ENCODE data around the gene MICU1. TPM values are rescaled to one million over a fixed set of nuclear protein-coding genes. Genes with fewer than 3 reads are reported as not detected.

The MICU1 gene
- total RNA-seq, 3 donors from 2014 or later, result 27.2 to 44.3 (median 33.9) TPM

GRCh38 chr10:72642318-72642717 lies 16.4 kb upstream of the MICU1 start:
- TF ChIP-seq CTCF (IDR thresholded peaks at IDR 0.05) (no peak), POLR2A (IDR thresholded peaks at IDR 0.05) (no peak), POLR2AphosphoS5 (IDR thresholded peaks at IDR 0.05) (no peak)
- H3K4me1 ChIP-seq, result no peaks in the 10 kb centered on the region
- H3K27ac ChIP-seq, result no peak overlapping the region
- intact Hi-C loops (cut with DNase I; ENCODE audit: low total_unique reads), result no loop called here
- no peaks in the 10 kb centered on the region for H3K9me3 ChIP-seq
- H3K27me3 ChIP-seq, result no peaks in the 10 kb centered on the region
- no peaks in the 10 kb centered on the region for H3K36me3 ChIP-seq
- no peak for DNase-seq (ENCODE audit: low spot score in 2 of 2)
- no peak overlapping the region for H3K4me3 ChIP-seq

DNA sequence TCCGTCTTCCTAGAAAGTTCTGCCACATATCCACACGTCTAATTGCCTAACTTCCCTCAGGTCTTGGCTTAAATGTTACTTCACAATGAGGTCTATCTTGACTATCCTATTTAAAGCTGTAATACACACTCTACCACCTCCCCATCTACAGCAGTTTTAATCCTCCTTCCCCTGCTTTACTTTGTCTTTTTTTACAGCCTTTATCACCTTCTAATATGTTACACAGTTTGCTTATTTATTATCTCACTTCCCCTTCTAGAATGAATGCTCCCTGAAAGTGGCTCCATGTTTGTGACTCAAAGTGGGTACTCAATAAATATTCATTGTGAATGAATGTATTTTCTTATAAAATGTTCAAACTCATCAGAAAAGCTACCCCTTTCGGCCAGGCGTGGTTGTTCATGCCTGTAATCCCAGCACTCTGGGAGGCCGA lies 13.6 kb upstream of the MICU1 start:
- TF ChIP-seq POLR2AphosphoS5 (IDR thresholded peaks at IDR 0.05) (no peak), CTCF (IDR thresholded peaks at IDR 0.05) (no peak), POLR2A (IDR thresholded peaks at IDR 0.05) (no peak)
- intact Hi-C loops (cut with DNase I; ENCODE audit: low total_unique reads), result no loop called here
- H3K27me3 ChIP-seq, result no peaks in the 10 kb centered on the region
- no peak for DNase-seq (ENCODE audit: low spot score in 2 of 2)
- H3K4me1 ChIP-seq, result no peaks in the 10 kb centered on the region
- H3K36me3 ChIP-seq, result no peaks in the 10 kb centered on the region
- no peaks in the 10 kb centered on the region for H3K9me3 ChIP-seq
- H3K4me3 ChIP-seq, result no peak overlapping the region
- no peak overlapping the region for H3K27ac ChIP-seq

DNA sequence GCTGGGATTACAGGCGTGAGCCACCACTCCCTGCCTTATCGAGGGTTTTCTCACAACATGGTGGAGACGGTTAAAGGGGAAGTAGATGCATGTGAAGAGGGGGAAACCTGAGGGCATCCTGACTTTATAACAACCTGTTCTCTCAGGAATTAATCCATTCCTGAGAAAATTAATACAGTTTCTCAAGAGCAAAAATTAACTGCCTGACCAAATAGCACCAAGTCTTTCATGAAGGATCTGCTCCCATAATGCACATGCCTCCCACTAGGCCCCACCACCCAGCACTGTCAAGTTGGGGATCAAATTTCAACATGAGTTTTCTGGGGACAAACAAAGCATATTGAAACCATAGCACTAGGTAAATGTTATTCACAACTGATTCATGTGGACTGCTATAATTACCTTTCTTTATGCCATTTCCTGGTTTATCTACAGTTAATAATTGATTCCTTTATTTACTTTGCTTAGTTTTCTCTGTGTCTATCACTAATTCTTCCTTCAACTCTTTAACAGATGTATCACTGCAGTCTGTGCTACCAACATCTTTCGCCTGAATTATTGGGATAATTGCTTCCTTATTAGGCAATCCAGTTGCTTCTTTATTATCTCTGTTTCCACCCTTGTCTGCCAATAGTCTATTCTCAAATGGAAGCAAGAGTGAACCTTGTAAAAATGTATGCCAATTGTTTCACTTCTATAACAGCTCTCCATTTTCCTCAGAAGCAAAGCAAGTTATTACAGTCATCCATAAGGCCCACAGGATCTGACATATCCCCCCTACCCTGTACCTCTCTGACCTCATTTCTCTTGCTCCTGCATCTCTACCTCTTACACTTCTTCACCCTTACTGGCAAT lies 12.9 kb upstream of the MICU1 start:
- intact Hi-C loops (cut with DNase I; ENCODE audit: low total_unique reads), result no loop called here
- no peaks in the 10 kb centered on the region for H3K27me3 ChIP-seq
- no peak overlapping the region for H3K27ac ChIP-seq
- H3K4me3 ChIP-seq, result no peak overlapping the region
- no peaks in the 10 kb centered on the region for H3K9me3 ChIP-seq
- DNase-seq (ENCODE audit: low spot score in 2 of 2), result no peak
- no peaks in the 10 kb centered on the region for H3K36me3 ChIP-seq
- TF ChIP-seq POLR2A (IDR thresholded peaks at IDR 0.05), result no peak
- no peak for TF ChIP-seq POLR2AphosphoS5 (IDR thresholded peaks at IDR 0.05)
- TF ChIP-seq CTCF (IDR thresholded peaks at IDR 0.05), result no peak
- no peaks in the 10 kb centered on the region for H3K4me1 ChIP-seq

GRCh38 chr10:72637398-72637857 lies 11.5 kb upstream of the MICU1 start:
- H3K27ac ChIP-seq, result no peak overlapping the region
- no peak for TF ChIP-seq POLR2AphosphoS5 (IDR thresholded peaks at IDR 0.05)
- TF ChIP-seq POLR2A (IDR thresholded peaks at IDR 0.05), result no peak
- no peak for TF ChIP-seq CTCF (IDR thresholded peaks at IDR 0.05)
- DNase-seq (ENCODE audit: low spot score in 2 of 2), result no peak
- intact Hi-C loops (cut with DNase I; ENCODE audit: low total_unique reads), result no loop called here
- H3K36me3 ChIP-seq, result no peaks in the 10 kb centered on the region
- H3K27me3 ChIP-seq, result no peaks in the 10 kb centered on the region
- no peaks in the 10 kb centered on the region for H3K4me1 ChIP-seq
- no peaks in the 10 kb centered on the region for H3K9me3 ChIP-seq
- no peak overlapping the region for H3K4me3 ChIP-seq

DNA sequence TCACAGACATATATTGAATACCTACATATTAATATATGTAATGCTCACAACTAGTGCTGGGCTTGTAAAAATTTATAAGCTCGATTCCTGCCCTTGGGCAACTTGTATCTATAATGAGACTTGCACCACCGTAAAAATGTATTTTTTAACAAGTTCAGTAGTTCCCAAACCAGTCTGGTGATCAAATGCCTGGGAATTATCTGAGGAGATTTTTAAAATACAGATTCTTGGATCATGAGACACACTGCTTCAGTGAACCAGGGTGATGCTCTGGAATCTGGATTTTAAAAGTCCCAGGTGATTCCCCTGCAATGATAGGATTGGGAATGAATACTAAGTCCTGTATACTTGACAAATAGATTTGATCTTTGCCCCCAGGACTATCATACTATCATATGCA lies 4.3 kb upstream of the MICU1 start:
- Histone ChIP-seq H3K9me3 (no peaks in the 10 kb centered on the region), H3K27ac (no peak overlapping the region), H3K4me3 (no peak overlapping the region), H3K36me3 (no peaks in the 10 kb centered on the region), H3K4me1 (peaks cover 0 to under 1% of the 10 kb centered on the region in 2 donors), H3K27me3 (no peaks in the 10 kb centered on the region)
- intact Hi-C loops (cut with DNase I; ENCODE audit: low total_unique reads), result no loop called here
- TF ChIP-seq POLR2A (IDR thresholded peaks at IDR 0.05) (no peak), POLR2AphosphoS5 (IDR thresholded peaks at IDR 0.05) (no peak), CTCF (IDR thresholded peaks at IDR 0.05) (no peak)
- no peak for DNase-seq (ENCODE audit: low spot score in 2 of 2)
